Upper lobe of left lung (tissue), 4 donors: ENCODE data around the gene WASF2.

Source experiments
- CTCF ChIP-seq, 6 experiments: fragments of 450-650 bp in 4 of 6; fragments of 200-600 bp in 2 of 6; sonication (generic) in 2 of 6; IDR thresholded peaks; one replicate each; pipeline ENCODE4 v1.5.1; 2016 to 2019; ENCODE audit warnings: antibody characterized with exemption in 6 of 6
- EP300 ChIP-seq, 4 donors: sonication (generic); formaldehyde crosslinking; IDR thresholded peaks; one replicate each; pipeline ENCODE4 v1.5.1; 2017; ENCODE audit warnings: antibody characterized with exemption in 4 of 4, control low read depth in 2 of 4
- POLR2A ChIP-seq, 4 donors: fragments of 450-650 bp; IDR thresholded peaks; one replicate each; pipeline ENCODE4 v1.5.1; 2016 to 2017; ENCODE audit warnings: antibody characterized with exemption in 4 of 4, mild to moderate bottlenecking in 2 of 4

- TF ChIP-seq CTCF (IDR thresholded peaks at IDR 0.05) (peak in 4 of 6 experiments; percentile 11 to 50 (median 30)), EP300 (IDR thresholded peaks at IDR 0.05) (no peak), POLR2A (IDR thresholded peaks at IDR 0.05) (peak in 3 of 4 donors; percentile 20 to 61 (median 40))
These were observed 38.2 kb upstream of the WASF2 start for GRCh38 chr1:27527890-27528817.
